Measurements from ENCODE around the gene BCL3. TPM values are rescaled to one million over a fixed set of nuclear protein-coding genes. Genes with fewer than 3 reads are reported as not detected.

BCL3 gene
- total RNA-seq, 2 donors from 2014 or later, result 1.8 to 6.2 TPM

GRCh38 chr19:44737238-44738071, 11.1 kb upstream of the BCL3 start:
- H3K36me3 Mint-ChIP-seq (ENCODE audit: low read depth), result no peaks in the 10 kb centered on the region
- no peaks in the 10 kb centered on the region for H3K9me3 Mint-ChIP-seq
- Histone ChIP-seq H3K9ac (ENCODE audit: extremely low read depth, low read length, poor library complexity, severe bottlenecking) (no peak overlapping the region), H3K27ac (ENCODE audit: low read depth, low read length) (no peak overlapping the region), H3K9me3 (ENCODE audit: control insufficient read depth, low read length) (no peaks in the 10 kb centered on the region), H3K4me3 (ENCODE audit: low read length) (no peak overlapping the region), H3K27me3 (ENCODE audit: control insufficient read depth, insufficient read depth, low read length, poor library complexity, severe bottlenecking) (no peaks in the 10 kb centered on the region), H3K4me1 (ENCODE audit: control insufficient read depth, insufficient read depth, low read length) (no peaks in the 10 kb centered on the region), H3K36me3 (ENCODE audit: control insufficient read depth, insufficient read depth, low read length) (no peaks in the 10 kb centered on the region)
- H3K4me3 Mint-ChIP-seq, result no peak overlapping the region
- peaks cover 2% of the 10 kb centered on the region for H3K4me1 Mint-ChIP-seq
- no peak overlapping the region for H3K27ac Mint-ChIP-seq
- TF ChIP-seq CTCF (conservative IDR thresholded peaks at IDR 0.05), result no peak
- no peak for DNase-seq
- WGBS, 2 experiments (ENCODE audit: insufficient coverage in 1 of 2, insufficient read length in 1 of 2), result 73 to 82% methylated on average over 6 to 13 of the region's 13 CpGs
- peaks cover 26% of the 10 kb centered on the region for H3K27me3 Mint-ChIP-seq (ENCODE audit: insufficient read depth)

- TF ChIP-seq CTCF (conservative IDR thresholded peaks at IDR 0.05), result no peak
- Mint-ChIP-seq H3K9me3 (no peaks in the 10 kb centered on the region), H3K4me1 (peaks cover 2% of the 10 kb centered on the region), H3K4me3 (no peak overlapping the region), H3K27me3 (ENCODE audit: insufficient read depth) (peaks cover 26% of the 10 kb centered on the region), H3K36me3 (ENCODE audit: low read depth) (no peaks in the 10 kb centered on the region), H3K27ac (no peak overlapping the region)
- H3K27me3 ChIP-seq (ENCODE audit: control insufficient read depth, insufficient read depth, low read length, poor library complexity, severe bottlenecking), result no peaks in the 10 kb centered on the region
- no peak for DNase-seq
- no peak overlapping the region for H3K27ac ChIP-seq (ENCODE audit: low read depth, low read length)
- 90 to 92% methylated on average over 2 of the region's 2 CpGs for WGBS, 2 experiments (ENCODE audit: insufficient coverage in 1 of 2, insufficient read length in 1 of 2)
- no peaks in the 10 kb centered on the region for H3K9me3 ChIP-seq (ENCODE audit: control insufficient read depth, low read length)
- no peaks in the 10 kb centered on the region for H3K4me1 ChIP-seq (ENCODE audit: control insufficient read depth, insufficient read depth, low read length)
- H3K4me3 ChIP-seq (ENCODE audit: low read length), result no peak overlapping the region
- H3K9ac ChIP-seq (ENCODE audit: extremely low read depth, low read length, poor library complexity, severe bottlenecking), result no peak overlapping the region
- H3K36me3 ChIP-seq (ENCODE audit: control insufficient read depth, insufficient read depth, low read length), result no peaks in the 10 kb centered on the region
These were observed 10.4 kb upstream of the BCL3 start for GRCh38 chr19:44738136-44738535.

GRCh38 chr19:44738603-44739558, 9.6 kb upstream of the BCL3 start:
- TF ChIP-seq CTCF (conservative IDR thresholded peaks at IDR 0.05), result no peak

More at GRCh38 chr19:44738603-44739558, 9.6 kb upstream of the BCL3 start:
- Histone ChIP-seq H3K9me3 (ENCODE audit: control insufficient read depth, low read length) (no peaks in the 10 kb centered on the region), H3K27me3 (ENCODE audit: control insufficient read depth, insufficient read depth, low read length, poor library complexity, severe bottlenecking) (no peaks in the 10 kb centered on the region), H3K4me3 (ENCODE audit: low read length) (no peak overlapping the region), H3K9ac (ENCODE audit: extremely low read depth, low read length, poor library complexity, severe bottlenecking) (no peak overlapping the region), H3K4me1 (ENCODE audit: control insufficient read depth, insufficient read depth, low read length) (no peaks in the 10 kb centered on the region), H3K27ac (ENCODE audit: low read depth, low read length) (no peak overlapping the region), H3K36me3 (ENCODE audit: control insufficient read depth, insufficient read depth, low read length) (no peaks in the 10 kb centered on the region)
- Mint-ChIP-seq H3K4me1 (peaks cover 2% of the 10 kb centered on the region), H3K9me3 (no peaks in the 10 kb centered on the region), H3K36me3 (ENCODE audit: low read depth) (no peaks in the 10 kb centered on the region), H3K27me3 (ENCODE audit: insufficient read depth) (peaks cover 26% of the 10 kb centered on the region), H3K4me3 (no peak overlapping the region), H3K27ac (no peak overlapping the region)
- no peak for DNase-seq
- whole genome bisulfite sequencing, 2 experiments (ENCODE audit: insufficient coverage in 1 of 2, insufficient read length in 1 of 2), result 72 to 80% methylated on average over 8 to 11 of the region's 11 CpGs

Measured in endodermal cell (in vitro differentiated cells).